ENCODE results near the gene APOBEC2. TPM values are rescaled to one million over a fixed set of nuclear protein-coding genes. Genes with fewer than 3 reads are reported as not detected.

APOBEC2 gene
- total and polyA plus RNA-seq, 2 experiments from 2014 or later = not detected

DNA sequence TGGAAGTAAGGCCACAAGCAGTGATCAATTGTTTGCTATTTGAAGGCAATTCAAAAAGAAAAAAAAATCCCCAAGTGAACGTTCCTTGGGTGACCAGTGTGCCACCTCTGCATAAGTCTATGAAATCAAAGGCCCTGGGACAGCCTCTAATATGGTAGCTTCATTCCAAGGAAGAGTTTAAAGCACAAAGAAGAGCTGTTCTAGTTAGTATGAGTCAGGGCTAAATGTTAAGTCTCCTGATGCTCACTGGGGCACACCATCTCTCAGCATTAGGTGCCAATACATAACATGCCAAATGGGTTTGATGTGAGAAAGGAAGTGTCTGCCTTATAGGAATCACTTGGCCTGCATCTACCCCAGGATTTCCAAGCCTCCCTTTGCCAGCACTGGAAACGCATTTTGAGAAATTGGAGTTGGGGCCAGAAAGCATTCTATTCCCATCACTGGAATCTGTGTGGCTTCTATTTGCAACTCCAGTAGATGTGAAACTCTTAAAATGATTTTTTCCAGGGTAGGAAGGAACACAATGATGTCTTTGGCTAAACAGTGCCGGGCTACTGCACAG is 27.0 kb upstream of the APOBEC2 start:
- no peak overlapping the region for H3K4me2 ChIP-seq (ENCODE audit: unreplicated experiment)
- H3K9me2 ChIP-seq (ENCODE audit: insufficient read depth) = no peaks in the 10 kb centered on the region
- WGBS, 2 experiments (ENCODE audit: low coverage in 1 of 2, low lambda C conversion rate in 2 of 2, missing lambda C conversion rate in 2 of 2) = 69 to 71% methylated on average over 3 of the region's 3 CpGs
- no peak overlapping the region for H3K4me3 ChIP-seq
- no peak overlapping the region for H3K27ac ChIP-seq
- no peaks in the 10 kb centered on the region for H3K27me3 ChIP-seq (replicated peaks; ENCODE audit: insufficient read depth)
- peaks cover 12% of the 10 kb centered on the region for H3K4me1 ChIP-seq (ENCODE audit: insufficient read depth)
- H3K36me3 ChIP-seq (ENCODE audit: low read depth) = no peaks in the 10 kb centered on the region
- H2AFZ ChIP-seq = no peak overlapping the region
- H3F3A ChIP-seq (ENCODE audit: insufficient read depth) = no peaks in the 10 kb centered on the region
- in situ Hi-C loops (cut with MboI) = no loop called here
- no peaks in the 10 kb centered on the region for H3K79me2 ChIP-seq (ENCODE audit: insufficient read depth)
- DNase-seq = no peak
- no peaks in the 10 kb centered on the region for H3K9me3 ChIP-seq (ENCODE audit: low read depth)
- H4K20me1 ChIP-seq (ENCODE audit: insufficient read depth) = no peaks in the 10 kb centered on the region
- H3K9ac ChIP-seq = no peak overlapping the region
- TF ChIP-seq EZH2phosphoT487 (IDR thresholded peaks at IDR 0.05; ENCODE audit: insufficient read depth, low read depth) = no peak
- no peak for TF ChIP-seq EZH2 (IDR thresholded peaks at IDR 0.05; ENCODE audit: insufficient read depth, poor library complexity, severe bottlenecking)

- Histone ChIP-seq H3K9me3 (ENCODE audit: low read depth) (no peaks in the 10 kb centered on the region), H2AFZ (peak overlapping the region; percentile 97; the same call in 1 of the 2 replicates), H3K36me3 (ENCODE audit: low read depth) (no peaks in the 10 kb centered on the region), H3K79me2 (ENCODE audit: insufficient read depth) (no peaks in the 10 kb centered on the region), H3K4me3 (no peak overlapping the region), H3K4me1 (ENCODE audit: insufficient read depth) (peaks cover 4% of the 10 kb centered on the region), H4K20me1 (ENCODE audit: insufficient read depth) (no peaks in the 10 kb centered on the region), H3K27me3 (replicated peaks; ENCODE audit: insufficient read depth) (no peaks in the 10 kb centered on the region), H3K9ac (no peak overlapping the region), H3F3A (ENCODE audit: insufficient read depth) (no peaks in the 10 kb centered on the region), H3K27ac (no peak overlapping the region), H3K4me2 (ENCODE audit: unreplicated experiment) (no peak overlapping the region), H3K9me2 (ENCODE audit: insufficient read depth) (no peaks in the 10 kb centered on the region)
- no peak for DNase-seq
- no peak for TF ChIP-seq EZH2phosphoT487 (IDR thresholded peaks at IDR 0.05; ENCODE audit: insufficient read depth, low read depth)
- 77 to 83% methylated on average over 4 of the region's 4 CpGs for WGBS, 2 experiments (ENCODE audit: low coverage in 1 of 2, low lambda C conversion rate in 2 of 2, missing lambda C conversion rate in 2 of 2)
- in situ Hi-C loops (cut with MboI) = no loop called here
Measured at GRCh38 chr6:41027241-41027640, 25.8 kb upstream of the APOBEC2 start.

DNA sequence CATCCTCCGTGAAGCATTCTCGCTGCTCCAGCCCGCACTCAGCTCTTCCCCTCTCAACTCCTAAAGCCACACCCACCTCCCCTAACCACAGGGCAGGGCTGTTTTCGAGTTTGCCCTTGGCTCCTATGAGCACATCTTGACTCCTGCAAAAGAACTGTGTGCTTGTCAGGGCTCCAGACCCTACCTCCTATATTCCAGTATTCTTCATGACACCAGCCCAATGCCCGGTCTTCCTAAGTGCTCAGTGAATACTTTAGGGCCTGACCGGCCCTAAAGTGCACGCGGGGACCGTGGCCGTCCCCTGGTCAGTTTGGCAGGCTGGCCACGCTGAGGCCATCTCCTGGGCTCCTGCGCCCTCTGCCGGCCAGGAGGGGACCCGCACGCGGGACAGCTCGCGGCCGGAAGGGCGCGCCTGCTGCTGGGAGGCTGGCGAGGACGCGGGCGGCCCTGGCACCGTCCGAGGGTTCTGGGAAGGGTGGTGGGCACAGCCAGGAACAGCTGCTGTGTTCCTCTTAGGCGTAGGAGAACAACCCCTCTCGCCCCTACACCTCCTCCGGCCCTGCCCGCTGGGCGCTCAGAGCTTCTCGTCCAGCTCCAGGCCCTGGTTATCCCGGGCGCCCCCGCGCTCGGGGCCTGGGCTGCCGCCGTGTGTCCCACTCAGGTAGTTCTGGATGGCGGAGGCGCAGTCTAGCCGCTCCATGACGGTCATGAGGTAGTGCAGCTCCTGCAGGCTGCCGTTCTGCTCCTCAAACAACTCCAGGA is 25.0 kb upstream of the APOBEC2 start:
- peak overlapping the region; percentile 97 for H2AFZ ChIP-seq
- in situ Hi-C loops (cut with MboI) = no loop called here
- no peaks in the 10 kb centered on the region for H3K27me3 ChIP-seq (replicated peaks; ENCODE audit: insufficient read depth)
- peak; percentile 80 for DNase-seq
- H3K4me3 ChIP-seq = peak overlapping the region; percentile 70
- no peak overlapping the region for H3K27ac ChIP-seq
- no peaks in the 10 kb centered on the region for H3K9me2 ChIP-seq (ENCODE audit: insufficient read depth)
- no peaks in the 10 kb centered on the region for H4K20me1 ChIP-seq (ENCODE audit: insufficient read depth)
- no peaks in the 10 kb centered on the region for H3F3A ChIP-seq (ENCODE audit: insufficient read depth)
- TF ChIP-seq EZH2phosphoT487 (IDR thresholded peaks at IDR 0.05; ENCODE audit: insufficient read depth, low read depth) (no peak), EZH2 (IDR thresholded peaks at IDR 0.05; ENCODE audit: insufficient read depth, poor library complexity, severe bottlenecking) (no peak)
- peak overlapping the region; percentile 82 for H3K4me2 ChIP-seq (ENCODE audit: unreplicated experiment)
- H3K9me3 ChIP-seq (ENCODE audit: low read depth) = no peaks in the 10 kb centered on the region
- 3 to 4% methylated on average over 39 to 45 of the region's 45 CpGs for WGBS, 2 experiments (ENCODE audit: low coverage in 1 of 2, low lambda C conversion rate in 2 of 2, missing lambda C conversion rate in 2 of 2)
- H3K4me1 ChIP-seq (ENCODE audit: insufficient read depth) = no peaks in the 10 kb centered on the region
- no peaks in the 10 kb centered on the region for H3K36me3 ChIP-seq (ENCODE audit: low read depth)
- peak overlapping the region; percentile 70 for H3K9ac ChIP-seq
- no peaks in the 10 kb centered on the region for H3K79me2 ChIP-seq (ENCODE audit: insufficient read depth)

GRCh38 chr6:41028561-41029412 is 24.2 kb upstream of the APOBEC2 start:
- Histone ChIP-seq H3F3A (ENCODE audit: insufficient read depth) (no peaks in the 10 kb centered on the region), H3K4me1 (ENCODE audit: insufficient read depth) (no peaks in the 10 kb centered on the region), H3K9me2 (ENCODE audit: insufficient read depth) (no peaks in the 10 kb centered on the region), H3K9me3 (ENCODE audit: low read depth) (no peaks in the 10 kb centered on the region), H3K27ac (no peak overlapping the region), H3K27me3 (replicated peaks; ENCODE audit: insufficient read depth) (no peaks in the 10 kb centered on the region), H3K4me3 (peak overlapping the region; percentile 70), H3K79me2 (ENCODE audit: insufficient read depth) (no peaks in the 10 kb centered on the region), H2AFZ (peak overlapping the region; percentile 97), H4K20me1 (ENCODE audit: insufficient read depth) (no peaks in the 10 kb centered on the region), H3K36me3 (ENCODE audit: low read depth) (no peaks in the 10 kb centered on the region), H3K9ac (peak overlapping the region; percentile 70), H3K4me2 (ENCODE audit: unreplicated experiment) (peak overlapping the region; percentile 82)
- in situ Hi-C loops (cut with MboI) = no loop called here
- WGBS, 2 experiments (ENCODE audit: low coverage in 1 of 2, low lambda C conversion rate in 2 of 2, missing lambda C conversion rate in 2 of 2) = 73 to 77% methylated on average over 13 of the region's 13 CpGs
- DNase-seq = no peak
- no peak for TF ChIP-seq EZH2phosphoT487 (IDR thresholded peaks at IDR 0.05; ENCODE audit: insufficient read depth, low read depth)

Measured in GM23248 (cell line).